NAMALWA (cell line): ENCODE data around the gene SNRPB2.

ENCODE experiments used
- DNase-seq: peaks from one replicate; pipeline ENCODE4 v3.0.0-alpha.2; 2015; ENCODE audit warnings: low spot score

The SNRPB2 gene

DNA sequence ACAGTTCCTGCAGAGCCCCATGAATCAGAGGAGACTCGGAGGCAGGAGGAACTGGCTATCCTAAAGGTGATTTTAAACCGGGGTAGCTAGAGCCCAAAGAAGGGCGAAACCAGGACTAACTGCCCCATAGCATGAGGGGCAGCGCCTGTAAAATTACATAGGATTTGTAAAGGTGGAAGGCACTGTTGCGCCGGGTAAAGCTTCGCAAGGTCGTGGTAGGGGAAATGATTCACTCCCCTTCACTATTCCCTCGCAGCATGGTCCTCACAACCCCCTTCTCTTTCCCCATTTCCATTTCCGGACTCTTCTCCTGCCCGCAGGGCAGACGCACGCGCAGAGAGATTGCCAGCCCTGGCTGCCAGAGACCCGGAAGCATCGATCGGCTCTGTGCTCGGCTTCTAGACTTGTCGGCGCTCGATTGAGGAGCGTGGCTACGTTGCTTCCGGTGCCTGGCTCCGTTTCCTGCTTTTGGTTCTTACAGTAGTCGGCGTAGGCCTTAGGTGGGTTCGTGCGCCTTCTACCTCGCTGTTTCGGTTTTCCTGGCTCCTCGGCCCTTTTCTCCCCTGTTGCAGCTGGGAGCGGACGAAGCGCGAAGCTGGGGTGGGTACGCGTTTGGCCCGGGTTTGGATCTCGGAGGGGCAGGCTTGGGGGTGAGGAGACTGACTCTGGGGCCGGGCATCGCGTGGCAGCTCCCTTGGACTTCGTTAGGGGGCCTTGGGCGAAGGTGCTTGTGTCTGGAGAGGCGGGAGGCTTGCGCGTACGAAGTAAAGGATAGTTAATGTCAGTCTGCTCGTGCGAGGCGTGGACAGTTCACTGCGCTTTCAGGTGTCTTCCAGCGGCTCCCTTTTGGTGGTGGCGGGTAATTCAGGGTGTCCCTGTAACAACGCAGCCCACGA lies at the start of gene SNRPB2:
Gene SNRPB2 (plus strand): TSS at position 462 of the 896 bp plus-strand sequence. CDS start 1,677 bp downstream, outside the sequence.
- peak; percentile 95 for DNase-seq

DNA sequence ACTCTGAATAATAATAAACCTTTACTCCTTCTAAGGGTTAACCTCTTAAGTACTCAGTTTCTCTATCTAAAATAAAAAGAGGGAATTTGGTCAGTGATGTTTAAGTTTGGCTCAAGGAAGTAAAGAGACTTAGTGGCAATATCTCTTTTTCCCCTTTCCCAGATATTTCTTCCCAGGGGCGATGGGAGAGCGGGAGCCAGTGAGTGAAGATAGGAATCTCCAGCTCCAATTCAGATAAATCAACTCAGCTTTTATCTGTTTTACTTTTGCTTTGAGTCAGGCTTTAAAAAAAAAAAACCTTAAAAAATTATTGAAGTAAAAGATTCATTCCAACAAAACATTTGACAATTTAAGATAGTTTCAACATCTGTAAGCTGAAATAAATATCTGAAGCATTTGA lies 45.4 kb upstream of the SNRPB2 start:
- no peak for DNase-seq

GRCh38 chr20:16689906-16690305 lies 39.9 kb upstream of the SNRPB2 start:
- no peak for DNase-seq

DNA sequence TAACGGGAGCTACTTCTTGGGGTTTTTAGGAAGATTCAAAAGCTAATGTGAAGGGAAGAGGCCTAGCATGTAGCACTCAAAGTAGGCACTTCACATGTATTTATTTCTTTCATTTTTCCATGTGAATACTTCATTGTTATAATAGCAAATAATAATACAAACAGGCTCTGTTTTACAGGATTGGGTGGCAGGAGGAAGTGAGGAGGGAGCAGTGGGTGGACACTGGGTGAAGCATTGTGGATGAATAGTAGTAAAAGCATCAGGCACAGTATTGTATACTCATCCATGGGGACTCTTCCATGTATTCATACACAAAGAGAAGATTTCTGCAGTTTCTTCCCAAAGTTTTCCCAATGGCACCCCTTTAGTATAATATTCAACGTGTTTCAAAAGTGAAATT lies 38.4 kb upstream of the SNRPB2 start:
- no peak for DNase-seq

- no peak for DNase-seq
Measured at GRCh38 chr20:16692009-16692408, 37.8 kb upstream of the SNRPB2 start.

GRCh38 chr20:16692442-16692841 lies 37.4 kb upstream of the SNRPB2 start:
- no peak for DNase-seq

GRCh38 chr20:16693278-16693677 lies 36.5 kb upstream of the SNRPB2 start:
- DNase-seq = no peak

DNA sequence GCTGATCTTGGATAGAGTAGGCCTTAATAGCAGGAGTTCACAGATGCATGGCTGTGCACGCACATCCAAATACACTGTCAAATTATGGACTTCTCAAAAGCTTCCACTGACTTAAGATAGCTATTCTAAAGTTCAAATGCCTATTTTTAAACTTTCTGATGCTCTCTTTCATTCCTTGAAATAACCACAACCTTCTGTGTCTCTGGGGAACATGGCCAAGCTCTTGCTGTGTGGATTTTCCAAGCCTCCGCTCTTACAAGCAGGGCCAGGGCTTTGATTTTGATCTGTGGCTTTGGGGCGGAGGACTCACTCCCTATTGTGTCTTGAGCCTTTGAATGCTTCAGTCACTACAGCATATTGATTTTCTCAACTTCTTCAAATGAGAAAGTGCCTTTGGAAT lies 35.7 kb upstream of the SNRPB2 start:
- no peak for DNase-seq

- DNase-seq = no peak
Measured at GRCh38 chr20:16695628-16696027, 34.2 kb upstream of the SNRPB2 start.

- no peak for DNase-seq
Measured at GRCh38 chr20:16699293-16699692, 30.5 kb upstream of the SNRPB2 start.

GRCh38 chr20:16701296-16701695 lies 28.5 kb upstream of the SNRPB2 start:
- peak; percentile 28 for DNase-seq

- no peak for DNase-seq
Measured at GRCh38 chr20:16703570-16703969, 26.3 kb upstream of the SNRPB2 start.

DNA sequence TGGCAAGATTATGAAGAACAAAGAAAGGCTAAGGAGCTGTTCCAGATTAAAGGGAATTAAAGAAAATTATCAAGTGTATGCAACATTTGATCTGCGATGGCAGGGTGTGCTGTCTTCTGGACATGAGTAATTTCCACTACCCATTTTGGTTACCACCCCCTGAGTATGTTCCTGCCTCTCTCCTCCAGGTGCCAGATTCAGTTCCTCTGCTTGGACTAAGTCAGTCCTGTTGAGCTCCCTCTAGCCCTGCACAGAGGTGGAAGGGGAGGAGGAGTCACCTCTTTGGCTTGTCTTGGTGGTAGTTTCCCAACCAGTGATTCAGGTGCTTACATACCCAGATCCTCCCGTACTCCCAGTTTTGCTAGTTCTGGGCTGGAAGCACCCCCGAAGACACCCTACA lies 22.2 kb upstream of the SNRPB2 start:
- peak; percentile 6 for DNase-seq

- no peak for DNase-seq
Measured at GRCh38 chr20:16708602-16709001, 21.2 kb upstream of the SNRPB2 start.

DNA sequence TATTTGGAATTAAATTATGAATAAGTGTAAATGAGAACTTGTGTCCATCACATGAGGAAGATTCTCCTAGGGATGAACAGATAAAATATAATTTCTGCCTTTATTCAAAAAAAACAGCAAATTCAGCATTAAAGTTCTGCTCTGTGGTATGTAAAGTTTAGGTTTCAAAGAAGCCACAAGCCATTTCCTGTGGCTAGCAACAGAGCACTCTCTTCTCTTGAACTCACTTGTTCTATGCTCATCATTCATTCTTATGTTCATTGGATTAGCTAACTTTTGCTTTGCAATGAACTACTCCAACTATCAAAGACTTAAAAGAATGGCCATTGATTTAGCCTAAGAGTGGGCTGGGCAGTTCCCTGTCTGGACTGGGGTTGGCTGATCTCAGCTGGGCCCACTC lies 20.8 kb upstream of the SNRPB2 start:
- no peak for DNase-seq

- DNase-seq = no peak
Measured at GRCh38 chr20:16710781-16711180, 19.0 kb upstream of the SNRPB2 start.

GRCh38 chr20:16711661-16712258 lies 18.1 kb upstream of the SNRPB2 start:
- no peak for DNase-seq

GRCh38 chr20:16712511-16712947 lies 17.3 kb upstream of the SNRPB2 start:
- no peak for DNase-seq

DNA sequence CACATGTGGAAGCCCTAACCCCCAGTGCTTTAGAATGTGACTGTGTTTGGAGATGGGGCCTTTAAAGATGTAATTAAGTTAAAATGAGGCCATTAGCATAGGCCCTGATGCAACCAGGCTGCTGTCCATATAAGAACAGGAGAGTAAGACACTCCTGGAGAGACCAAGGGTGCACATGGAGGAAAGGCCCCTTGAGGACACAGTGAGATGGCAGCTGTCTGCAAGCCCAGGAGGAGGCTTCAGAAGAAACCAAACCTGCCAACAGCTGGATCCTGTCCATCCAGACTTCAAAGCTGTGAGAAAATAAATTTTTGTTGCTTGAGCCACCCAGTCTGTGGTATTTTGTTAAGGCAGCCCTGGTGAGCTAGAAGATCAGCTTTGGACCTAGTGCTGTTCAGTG lies 16.8 kb upstream of the SNRPB2 start:
- DNase-seq = no peak

GRCh38 chr20:16714242-16714641 lies 15.6 kb upstream of the SNRPB2 start:
- DNase-seq = no peak

GRCh38 chr20:16714751-16715150 lies 15.1 kb upstream of the SNRPB2 start:
- DNase-seq = no peak

DNA sequence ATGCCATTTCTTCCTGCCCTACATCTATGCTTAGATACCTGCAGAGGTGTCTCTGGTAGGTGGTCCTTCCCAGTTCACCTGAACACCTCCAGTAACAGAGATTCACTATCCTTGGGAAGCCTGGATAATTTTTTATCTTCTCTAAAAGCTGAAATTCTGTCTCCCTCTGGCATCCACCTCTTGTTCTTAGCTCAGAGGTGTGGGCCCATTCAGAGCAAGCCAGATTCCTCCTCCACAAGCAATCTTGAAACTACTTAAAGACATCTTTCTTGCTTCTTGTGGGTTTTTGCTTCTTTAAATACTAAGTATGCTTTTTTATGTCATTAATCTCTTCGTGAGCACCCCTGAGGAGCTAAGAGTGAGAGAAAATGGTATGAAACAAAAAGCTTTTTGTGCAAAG lies 10.4 kb upstream of the SNRPB2 start:
- DNase-seq = no peak

DNA sequence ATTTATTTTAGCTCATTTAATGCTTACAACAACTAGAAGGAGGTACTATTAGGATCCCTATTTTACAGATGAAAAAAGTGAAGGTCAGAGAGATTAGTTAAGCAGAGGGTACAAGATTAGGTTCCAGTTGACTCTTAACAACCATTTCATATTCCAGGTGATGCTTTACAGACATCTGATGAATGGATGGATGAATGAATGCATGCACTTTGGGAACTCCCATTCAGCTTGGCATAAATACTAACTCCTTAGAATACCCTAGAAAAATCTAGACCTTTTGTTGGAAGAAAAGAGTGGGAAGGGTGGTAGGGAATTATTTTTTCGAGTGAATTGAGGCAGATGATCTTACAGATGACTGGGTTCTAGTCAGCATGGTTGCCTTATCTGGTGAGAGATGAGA lies 746 bp upstream of the SNRPB2 start:
- peak; percentile 3 for DNase-seq
